GM12891 (cell line): ENCODE data around the gene DIP2C.

Experiments
- DNase-seq: peaks from one replicate; pipeline ENCODE4 v3.0.0; 2011; ENCODE audit warnings: low spot score; ENCODE audit not compliant: insufficient read length
- FAIRE-seq: peaks from 2 replicates; lab custom pipeline; 2011; peaks lifted over from hg19 to GRCh38; lab: Jason Lieb, UNC
- PAX5 ChIP-seq: IDR thresholded peaks from 2 replicates; pipeline ENCODE4 v1.6.1; 2011; ENCODE audit warnings: low read length, moderate library complexity, mild to moderate bottlenecking; ENCODE audit not compliant: insufficient read depth, severe bottlenecking
- POLR2A ChIP-seq: IDR thresholded peaks from 2 replicates; pipeline ENCODE4 v1.6.1; 2011; ENCODE audit warnings: low read depth, low read length, control low read depth
- POLR2AphosphoS5 ChIP-seq: IDR thresholded peaks from 2 replicates; pipeline ENCODE4 v1.6.1; 2011; ENCODE audit warnings: low read depth, low read length, control low read depth
- POU2F2 ChIP-seq: IDR thresholded peaks from 2 replicates; pipeline ENCODE4 v1.6.1; 2011; ENCODE audit warnings: low read depth, mild to moderate bottlenecking, control low read depth, low read length, moderate library complexity
- SPI1 ChIP-seq: IDR thresholded peaks from 2 replicates; pipeline ENCODE4 v1.6.1; 2011; ENCODE audit warnings: low read depth, low read length, control low read depth
- TAF1 ChIP-seq: IDR thresholded peaks from 2 replicates; pipeline ENCODE4 v1.6.1; 2011; ENCODE audit warnings: low read depth, low read length, control low read depth

Gene DIP2C

GRCh38 chr10:234708-235406 lies 454.6 kb downstream of the DIP2C start:
- TF ChIP-seq PAX5: no peak
- no peak for TF ChIP-seq TAF1
- TF ChIP-seq POLR2A: no peak
- no peak for TF ChIP-seq SPI1
- TF ChIP-seq POLR2AphosphoS5: no peak
- no peak for TF ChIP-seq POU2F2
- FAIRE-seq: no peak
- no peak for DNase-seq

- no peak for FAIRE-seq
These were observed 456.6 kb downstream of the DIP2C start for GRCh38 chr10:232878-233277.

DNA sequence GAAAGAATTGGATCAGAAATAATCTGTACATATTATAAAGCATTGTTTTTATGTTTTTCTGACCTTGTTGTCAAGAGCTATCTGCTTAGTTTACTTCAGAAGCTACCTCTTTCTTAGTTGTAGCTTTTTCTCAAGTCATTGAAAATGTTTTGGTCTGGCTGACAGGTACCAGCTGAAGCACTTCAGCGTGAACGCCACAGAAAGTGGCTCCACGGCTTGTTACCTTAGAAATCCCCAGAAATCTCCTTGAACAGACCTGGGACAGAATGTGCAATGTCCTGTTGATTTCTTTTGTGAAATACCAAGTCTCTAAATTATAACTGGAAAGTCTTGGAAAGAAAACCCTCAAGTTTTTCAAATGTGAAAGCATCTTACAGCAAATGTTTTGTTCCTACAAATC lies 457.4 kb downstream of the DIP2C start:
- TF ChIP-seq POLR2AphosphoS5: no peak
- TF ChIP-seq TAF1: no peak
- TF ChIP-seq SPI1: no peak
- no peak for TF ChIP-seq POU2F2
- no peak for TF ChIP-seq PAX5
- no peak for DNase-seq
- no peak for FAIRE-seq

More at GRCh38 chr10:232878-233277, 456.6 kb downstream of the DIP2C start:
- DNase-seq: no peak
- TF ChIP-seq SPI1 (no peak), POU2F2 (no peak), POLR2A (no peak), TAF1 (no peak), POLR2AphosphoS5 (no peak), PAX5 (no peak)

DNA sequence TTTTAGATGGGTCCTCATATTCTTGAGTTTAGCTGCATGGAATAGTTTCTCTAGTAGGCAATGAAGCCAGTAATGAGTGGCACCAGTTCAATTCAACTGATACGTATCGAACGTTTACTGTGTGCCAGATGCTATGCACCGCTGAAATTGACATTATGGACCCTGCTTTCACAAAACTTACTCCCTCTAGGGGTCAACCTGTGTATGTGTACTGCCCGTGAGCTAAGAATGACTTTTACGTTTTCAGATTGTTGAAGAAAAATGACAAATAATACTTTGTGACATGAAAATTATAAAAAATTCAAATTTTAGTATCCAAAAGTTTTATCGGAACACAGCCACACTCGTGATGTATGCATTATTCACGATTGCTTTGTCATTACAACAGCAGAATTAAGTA lies 458.7 kb downstream of the DIP2C start:
- FAIRE-seq (no peak), DNase-seq (no peak)
- TF ChIP-seq SPI1: no peak
- TF ChIP-seq POLR2A: no peak
- TF ChIP-seq POLR2AphosphoS5: no peak
- TF ChIP-seq TAF1: no peak
- TF ChIP-seq POU2F2: no peak
- TF ChIP-seq PAX5: no peak

- DNase-seq (no peak), FAIRE-seq (no peak)
- no peak for TF ChIP-seq PAX5
- TF ChIP-seq TAF1: no peak
- no peak for TF ChIP-seq SPI1
- TF ChIP-seq POLR2A: no peak
- no peak for TF ChIP-seq POU2F2
- no peak for TF ChIP-seq POLR2AphosphoS5
These were observed 461.1 kb downstream of the DIP2C start for GRCh38 chr10:228366-228765.

- DNase-seq: no peak
- no peak for FAIRE-seq
- TF ChIP-seq SPI1: no peak
- TF ChIP-seq POLR2AphosphoS5: no peak
- no peak for TF ChIP-seq POLR2A
- TF ChIP-seq POU2F2: no peak
- no peak for TF ChIP-seq TAF1
- TF ChIP-seq PAX5: no peak
These were observed 462.5 kb downstream of the DIP2C start for GRCh38 chr10:227014-227413.

- FAIRE-seq (no peak), DNase-seq (no peak)
- no peak for TF ChIP-seq POLR2AphosphoS5
- no peak for TF ChIP-seq PAX5
- TF ChIP-seq TAF1: no peak
- TF ChIP-seq SPI1: no peak
- TF ChIP-seq POLR2A: no peak
- TF ChIP-seq POU2F2: no peak
These were observed 463.4 kb downstream of the DIP2C start for GRCh38 chr10:226018-226417.

DNA sequence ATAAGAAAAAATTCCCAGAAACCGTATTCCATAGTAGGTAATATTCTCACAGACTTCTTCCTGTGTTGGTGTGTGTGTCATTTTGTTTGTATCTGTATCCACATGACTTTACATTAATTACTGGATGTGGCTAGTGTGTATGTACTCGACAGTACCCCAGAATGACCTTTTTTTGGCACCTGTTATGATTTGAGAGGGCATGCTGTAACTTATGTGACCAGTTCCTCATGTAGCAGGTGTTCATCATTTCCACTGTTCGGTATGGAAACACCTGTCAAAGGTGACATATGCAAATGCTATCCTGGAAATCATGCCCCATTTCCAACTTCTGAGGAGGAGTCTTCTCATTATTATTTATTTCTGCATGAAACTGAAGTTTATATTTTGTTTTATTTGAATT lies 464.9 kb downstream of the DIP2C start:
- no peak for DNase-seq
- TF ChIP-seq POU2F2 (no peak), POLR2A (no peak), PAX5 (no peak), SPI1 (peak; percentile 76), TAF1 (no peak), POLR2AphosphoS5 (no peak)
- FAIRE-seq: peak; percentile 81
